ENCODE data around the gene COBL.

The COBL gene

GRCh38 chr7:51129527-51130472 lies 186.8 kb downstream of the COBL start:
- no peak overlapping the region for H3K9ac ChIP-seq (ENCODE audit: low read depth, low read length, poor library complexity, severe bottlenecking)
- no peaks in the 10 kb centered on the region for H3K27me3 ChIP-seq (ENCODE audit: insufficient read depth, low read length, poor library complexity, severe bottlenecking)
- no peaks in the 10 kb centered on the region for H3K9me2 ChIP-seq (replicated peaks; ENCODE audit: low read depth, low read length)
- no peak overlapping the region for H3K4me2 ChIP-seq (ENCODE audit: low read depth, low read length, poor library complexity, severe bottlenecking)
- TF ChIP-seq EZH2phosphoT487 (IDR thresholded peaks at IDR 0.05; ENCODE audit: borderline replicate concordance): no peak
- TF ChIP-seq CTCF (conservative IDR thresholded peaks at IDR 0.05; ENCODE audit: low read length): no peak
- H3K79me2 ChIP-seq (ENCODE audit: insufficient read depth, low read length): no peaks in the 10 kb centered on the region
- no peaks in the 10 kb centered on the region for H3K36me3 ChIP-seq (ENCODE audit: insufficient read depth, low read length)
- H2AFZ ChIP-seq (ENCODE audit: low read length): peak overlapping the region; percentile 3
- no peaks in the 10 kb centered on the region for H4K20me1 ChIP-seq (ENCODE audit: insufficient read depth, low read length, poor library complexity, severe bottlenecking)
- no peak overlapping the region for H3K4me3 ChIP-seq (ENCODE audit: low read length, poor library complexity, severe bottlenecking)
- H3K4me1 ChIP-seq (ENCODE audit: insufficient read depth, low read length, poor library complexity, severe bottlenecking): peaks cover 19% of the 10 kb centered on the region
- no peaks in the 10 kb centered on the region for H3F3A ChIP-seq (ENCODE audit: low read depth)
- 0 out of 2 replicates have a peak, but pooled peaks cover 3% of the 10 kb centered on the region for H3K9me3 ChIP-seq (ENCODE audit: insufficient read depth, low read depth, low read length)

GRCh38 chr7:51128545-51129435 lies 187.8 kb downstream of the COBL start:
- 0 out of 2 replicates have a peak, but pooled peaks cover 3% of the 10 kb centered on the region for H3K9me3 ChIP-seq (ENCODE audit: insufficient read depth, low read depth, low read length)
- TF ChIP-seq EZH2phosphoT487 (IDR thresholded peaks at IDR 0.05; ENCODE audit: borderline replicate concordance) (no peak), CTCF (conservative IDR thresholded peaks at IDR 0.05; ENCODE audit: low read length) (no peak)
- H3K79me2 ChIP-seq (ENCODE audit: insufficient read depth, low read length): no peaks in the 10 kb centered on the region
- H3F3A ChIP-seq (ENCODE audit: low read depth): no peaks in the 10 kb centered on the region
- H4K20me1 ChIP-seq (ENCODE audit: insufficient read depth, low read length, poor library complexity, severe bottlenecking): no peaks in the 10 kb centered on the region
- H3K27me3 ChIP-seq (ENCODE audit: insufficient read depth, low read length, poor library complexity, severe bottlenecking): no peaks in the 10 kb centered on the region
- H3K9ac ChIP-seq (ENCODE audit: low read depth, low read length, poor library complexity, severe bottlenecking): no peak overlapping the region
- H3K36me3 ChIP-seq (ENCODE audit: insufficient read depth, low read length): no peaks in the 10 kb centered on the region
- H3K4me1 ChIP-seq (ENCODE audit: insufficient read depth, low read length, poor library complexity, severe bottlenecking): peaks cover 23% of the 10 kb centered on the region
- no peak overlapping the region for H3K4me3 ChIP-seq (ENCODE audit: low read length, poor library complexity, severe bottlenecking)
- no peaks in the 10 kb centered on the region for H3K9me2 ChIP-seq (replicated peaks; ENCODE audit: low read depth, low read length)
- H3K4me2 ChIP-seq (ENCODE audit: low read depth, low read length, poor library complexity, severe bottlenecking): no peak overlapping the region
- H2AFZ ChIP-seq (ENCODE audit: low read length): no peak overlapping the region

- H3K4me1 ChIP-seq (ENCODE audit: insufficient read depth, low read length, poor library complexity, severe bottlenecking): peaks cover 35% of the 10 kb centered on the region
- H3K9ac ChIP-seq (ENCODE audit: low read depth, low read length, poor library complexity, severe bottlenecking): no peak overlapping the region
- H3K4me3 ChIP-seq (ENCODE audit: low read length, poor library complexity, severe bottlenecking): no peak overlapping the region
- no peaks in the 10 kb centered on the region for H3K9me2 ChIP-seq (replicated peaks; ENCODE audit: low read depth, low read length)
- TF ChIP-seq CTCF (conservative IDR thresholded peaks at IDR 0.05; ENCODE audit: low read length): no peak
- no peak for TF ChIP-seq EZH2phosphoT487 (IDR thresholded peaks at IDR 0.05; ENCODE audit: borderline replicate concordance)
- no peak overlapping the region for H2AFZ ChIP-seq (ENCODE audit: low read length)
- H3K9me3 ChIP-seq (ENCODE audit: insufficient read depth, low read depth, low read length): 0 out of 2 replicates have a peak, but pooled peaks cover 3% of the 10 kb centered on the region
- no peaks in the 10 kb centered on the region for H3K79me2 ChIP-seq (ENCODE audit: insufficient read depth, low read length)
- H3K4me2 ChIP-seq (ENCODE audit: low read depth, low read length, poor library complexity, severe bottlenecking): no peak overlapping the region
- H3K36me3 ChIP-seq (ENCODE audit: insufficient read depth, low read length): no peaks in the 10 kb centered on the region
- no peaks in the 10 kb centered on the region for H3F3A ChIP-seq (ENCODE audit: low read depth)
- H4K20me1 ChIP-seq (ENCODE audit: insufficient read depth, low read length, poor library complexity, severe bottlenecking): no peaks in the 10 kb centered on the region
- no peaks in the 10 kb centered on the region for H3K27me3 ChIP-seq (ENCODE audit: insufficient read depth, low read length, poor library complexity, severe bottlenecking)
Observed at GRCh38 chr7:51127618-51127904, 189.0 kb downstream of the COBL start.

Measured in Loucy (cell line).